Activated B cell treated with CpG ODN at 0.5 μM for 24 hours (primary cell): ENCODE data around the gene MAP7D1. TPM values are rescaled to one million over a fixed set of nuclear protein-coding genes. Genes with fewer than 3 reads are reported as not detected.

Source experiments
- ATAC-seq: fragments of 200-7000 bp; cut with Tn5 transposase; one replicate; pipeline ENCODE4 v1.10.0; 2021; ENCODE audit warnings: low read depth, mild to moderate bottlenecking, moderate library complexity
- CTCF ChIA-PET: fragments of 350-600 bp; sonication (Branson Sonifier 250); formaldehyde crosslinking; loops from one replicate; lab custom pipeline; 2021; ENCODE audit warnings: antibody characterized with exemption; lab: Charles Lee
- POLR2A ChIA-PET: fragments of 350-600 bp; sonication (Branson Sonifier 250); formaldehyde crosslinking; loops from one replicate; lab custom pipeline; 2021; ENCODE audit warnings: antibody characterized with exemption; lab: Charles Lee
- DNase-seq: peaks from one replicate; pipeline ENCODE4 v3.0.0; 2022
- H3K27ac Mint-ChIP-seq: one replicate; pipeline ENCODE4 v1.8.0; 2020; ENCODE audit warnings: mixed read lengths
- H3K27me3 Mint-ChIP-seq: one replicate; pipeline ENCODE4 v1.8.0; 2021; ENCODE audit warnings: mixed read lengths
- H3K36me3 Mint-ChIP-seq: one replicate; pipeline ENCODE4 v1.8.0; 2021; ENCODE audit warnings: low read depth, mixed read lengths
- H3K4me1 Mint-ChIP-seq: one replicate; pipeline ENCODE4 v1.8.0; 2021; ENCODE audit warnings: mixed read lengths
- H3K4me3 Mint-ChIP-seq: one replicate; pipeline ENCODE4 v1.8.0; 2020; ENCODE audit warnings: mild to moderate bottlenecking, mixed read lengths
- H3K9me3 Mint-ChIP-seq: one replicate; pipeline ENCODE4 v1.8.0; 2020; ENCODE audit warnings: mixed read lengths
- intact Hi-C: fragments of 100-400 bp; cut with micrococcal nuclease; formaldehyde crosslinking; loops from one replicate; pipeline ENCODE4 v1.15.1; 2024
- total RNA-seq: library from RNA; stranded (reverse); gene quantifications from 2 replicates; pipeline ENCODE4 v1.2.3, GENCODE V29; 2022
- TF ChIP-seq, protein P1 (sequence below): fragments of 200-600 bp; IDR thresholded peaks from one replicate; pipeline ENCODE4 v1.8.0; 2022; ENCODE audit warnings: antibody characterized with exemption, mild to moderate bottlenecking

Gene MAP7D1
- total RNA-seq, 1 donor from 2014 or later, result 59.9 TPM

DNA sequence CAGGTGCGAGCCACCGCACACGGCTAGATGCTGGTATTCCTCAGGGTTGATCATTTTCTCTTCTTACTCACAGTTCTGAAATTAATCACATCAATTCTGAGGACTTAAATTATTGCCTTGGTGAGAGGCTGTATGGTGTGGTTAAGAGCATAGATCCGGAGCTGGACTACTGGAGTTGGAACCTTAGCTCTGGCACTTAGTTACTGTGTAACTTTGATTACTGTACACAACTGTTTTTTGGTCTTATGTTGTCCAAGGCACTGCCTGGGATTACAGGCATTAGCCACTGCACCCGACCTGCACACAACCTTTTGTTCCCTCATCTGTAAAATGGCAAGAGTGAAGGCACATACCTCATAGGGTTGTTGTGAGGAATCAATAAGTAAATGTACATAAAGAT lies 42.7 kb downstream of the MAP7D1 start:
- ChIA-PET CTCF (no interaction called here), POLR2A (no interaction called here)
- TF ChIP-seq, protein P1, sequence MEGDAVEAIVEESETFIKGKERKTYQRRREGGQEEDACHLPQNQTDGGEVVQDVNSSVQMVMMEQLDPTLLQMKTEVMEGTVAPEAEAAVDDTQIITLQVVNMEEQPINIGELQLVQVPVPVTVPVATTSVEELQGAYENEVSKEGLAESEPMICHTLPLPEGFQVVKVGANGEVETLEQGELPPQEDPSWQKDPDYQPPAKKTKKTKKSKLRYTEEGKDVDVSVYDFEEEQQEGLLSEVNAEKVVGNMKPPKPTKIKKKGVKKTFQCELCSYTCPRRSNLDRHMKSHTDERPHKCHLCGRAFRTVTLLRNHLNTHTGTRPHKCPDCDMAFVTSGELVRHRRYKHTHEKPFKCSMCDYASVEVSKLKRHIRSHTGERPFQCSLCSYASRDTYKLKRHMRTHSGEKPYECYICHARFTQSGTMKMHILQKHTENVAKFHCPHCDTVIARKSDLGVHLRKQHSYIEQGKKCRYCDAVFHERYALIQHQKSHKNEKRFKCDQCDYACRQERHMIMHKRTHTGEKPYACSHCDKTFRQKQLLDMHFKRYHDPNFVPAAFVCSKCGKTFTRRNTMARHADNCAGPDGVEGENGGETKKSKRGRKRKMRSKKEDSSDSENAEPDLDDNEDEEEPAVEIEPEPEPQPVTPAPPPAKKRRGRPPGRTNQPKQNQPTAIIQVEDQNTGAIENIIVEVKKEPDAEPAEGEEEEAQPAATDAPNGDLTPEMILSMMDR, result no peak
- Mint-ChIP-seq H3K27ac (no peak overlapping the region), H3K36me3 (no peaks in the 10 kb centered on the region), H3K4me3 (no peak overlapping the region), H3K27me3 (peaks cover 4% of the 10 kb centered on the region), H3K4me1 (peaks cover 11% of the 10 kb centered on the region), H3K9me3 (no peaks in the 10 kb centered on the region)
- ATAC-seq, result no peak
- intact Hi-C loops, result no loop called here
- DNase-seq, result no peak

DNA sequence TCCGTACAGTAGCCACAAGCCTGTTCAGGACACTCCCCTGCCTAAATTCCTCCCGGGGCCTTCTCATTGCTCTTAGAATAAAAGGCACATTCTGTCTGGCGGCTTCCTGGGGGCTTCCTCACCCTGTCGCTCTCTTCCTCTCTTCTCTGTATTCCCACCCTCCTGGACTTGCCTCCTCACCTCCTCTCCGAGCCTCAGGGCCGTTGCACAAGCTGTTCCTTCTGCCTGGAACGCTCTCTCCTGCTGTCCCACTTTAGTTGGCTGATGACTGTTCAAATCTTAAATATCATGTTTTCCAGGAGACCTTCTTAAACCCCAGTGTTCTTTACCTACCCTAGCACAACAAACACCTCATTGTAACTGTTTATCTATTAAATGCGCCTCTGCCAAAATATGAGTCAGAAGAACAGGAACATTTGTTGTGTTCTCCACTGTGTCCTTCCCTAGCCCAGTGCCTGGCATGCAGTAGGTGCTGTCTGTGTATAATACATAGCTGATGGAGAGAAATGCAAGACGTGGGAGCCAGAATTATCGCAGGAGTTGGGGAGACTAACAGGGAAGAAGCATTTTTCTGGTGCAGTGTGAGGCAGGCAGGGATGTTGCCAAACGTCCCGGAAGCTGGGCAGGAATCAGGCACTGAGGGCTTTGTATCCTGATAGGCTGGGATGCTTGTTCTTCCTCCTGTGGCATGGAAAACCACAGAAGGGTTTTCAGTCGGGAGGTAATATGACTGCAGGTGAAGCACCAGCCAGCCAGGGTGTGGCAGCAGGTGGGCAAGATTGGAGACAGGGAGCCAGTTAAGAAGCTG lies 44.2 kb downstream of the MAP7D1 start:
- DNase-seq (no peak), ATAC-seq (no peak)
- Mint-ChIP-seq H3K36me3 (no peaks in the 10 kb centered on the region), H3K27ac (no peak overlapping the region), H3K9me3 (no peaks in the 10 kb centered on the region), H3K27me3 (peaks cover 4% of the 10 kb centered on the region), H3K4me1 (peaks cover 7% of the 10 kb centered on the region), H3K4me3 (no peak overlapping the region)
- intact Hi-C loops, result no loop called here
- ChIA-PET CTCF (no interaction called here), POLR2A (no interaction called here)
- TF ChIP-seq, protein P1, result no peak

DNA sequence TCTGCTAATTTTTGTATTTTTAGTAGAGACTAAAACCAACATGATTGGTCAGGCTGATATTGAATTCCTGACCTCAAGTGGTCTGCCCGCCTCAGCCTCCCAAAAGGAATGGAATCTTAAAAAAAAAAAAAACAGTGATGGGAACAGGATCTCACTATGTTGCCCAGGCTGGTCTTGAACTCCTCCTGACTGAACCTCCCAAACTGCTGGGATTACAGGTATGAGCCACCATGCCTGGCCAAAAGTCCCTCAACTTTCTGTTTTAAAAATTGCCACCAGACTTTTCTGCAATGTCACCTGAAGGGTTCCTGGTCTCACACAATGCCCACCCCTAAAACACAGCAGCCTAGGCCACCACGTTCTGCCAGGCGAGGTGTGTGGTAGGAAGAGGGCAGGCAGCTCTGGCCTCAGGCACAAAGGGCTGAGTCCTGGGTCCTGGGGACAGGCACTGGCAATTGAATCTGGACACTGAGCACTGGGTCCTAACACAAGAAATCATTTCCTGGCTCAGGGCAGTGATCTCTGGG lies 47.1 kb downstream of the MAP7D1 start:
- POLR2A ChIA-PET, result no interaction called here
- peaks cover 4% of the 10 kb centered on the region for H3K27me3 Mint-ChIP-seq
- TF ChIP-seq, protein P1, result no peak
- no peaks in the 10 kb centered on the region for H3K9me3 Mint-ChIP-seq
- H3K4me1 Mint-ChIP-seq, result peaks cover 11% of the 10 kb centered on the region
- H3K36me3 Mint-ChIP-seq, result no peaks in the 10 kb centered on the region
- ATAC-seq, result no peak
- intact Hi-C loops, result no loop called here
- H3K4me3 Mint-ChIP-seq, result no peak overlapping the region
- CTCF ChIA-PET, result no interaction called here
- no peak for DNase-seq
- H3K27ac Mint-ChIP-seq, result no peak overlapping the region

DNA sequence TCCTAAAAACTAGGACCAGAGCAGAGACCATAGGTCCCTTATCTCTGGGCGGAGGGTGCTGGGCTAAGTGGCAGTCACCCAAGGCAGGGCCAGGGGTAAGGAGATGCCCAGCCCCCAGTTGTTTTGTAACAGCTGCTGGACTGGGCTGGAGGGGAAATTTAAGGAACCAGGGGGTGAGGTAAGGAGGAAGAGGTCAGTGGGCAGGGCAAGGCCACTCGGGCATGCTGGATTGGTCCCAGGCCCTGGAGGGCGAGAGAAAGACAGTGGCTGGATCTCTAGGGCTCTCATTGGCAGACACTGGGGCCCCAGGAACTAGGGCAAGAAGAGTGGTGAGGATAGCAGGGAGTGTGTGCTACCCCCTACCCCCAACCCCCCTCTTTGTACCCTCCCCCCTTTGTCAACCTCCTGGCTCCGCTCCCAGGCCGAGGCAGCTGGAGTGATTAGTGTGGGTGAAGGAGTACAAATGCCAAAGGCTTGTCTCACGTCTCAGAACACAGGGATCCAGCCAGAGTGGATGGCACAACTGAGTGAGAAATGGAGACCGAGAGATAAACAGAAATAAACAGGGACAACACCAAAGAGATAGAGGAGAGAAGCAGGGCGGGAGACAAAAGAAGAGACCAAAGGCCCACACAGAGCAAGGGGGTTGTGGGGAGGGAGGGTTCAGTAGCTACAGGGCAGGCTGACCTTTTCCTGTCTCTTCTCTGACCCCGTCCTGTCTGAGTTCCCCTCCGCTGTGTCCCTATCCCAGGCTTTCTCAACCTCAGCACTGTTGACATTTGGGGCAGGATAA lies 47.8 kb downstream of the MAP7D1 start:
- DNase-seq (no peak), ATAC-seq (no peak)
- intact Hi-C loops, result no loop called here
- Mint-ChIP-seq H3K27ac (no peak overlapping the region), H3K9me3 (no peaks in the 10 kb centered on the region), H3K4me1 (peaks cover 11% of the 10 kb centered on the region), H3K4me3 (no peak overlapping the region), H3K36me3 (no peaks in the 10 kb centered on the region), H3K27me3 (peaks cover 4% of the 10 kb centered on the region)
- ChIA-PET CTCF (no interaction called here), POLR2A (no interaction called here)
- TF ChIP-seq, protein P1, result no peak

DNA sequence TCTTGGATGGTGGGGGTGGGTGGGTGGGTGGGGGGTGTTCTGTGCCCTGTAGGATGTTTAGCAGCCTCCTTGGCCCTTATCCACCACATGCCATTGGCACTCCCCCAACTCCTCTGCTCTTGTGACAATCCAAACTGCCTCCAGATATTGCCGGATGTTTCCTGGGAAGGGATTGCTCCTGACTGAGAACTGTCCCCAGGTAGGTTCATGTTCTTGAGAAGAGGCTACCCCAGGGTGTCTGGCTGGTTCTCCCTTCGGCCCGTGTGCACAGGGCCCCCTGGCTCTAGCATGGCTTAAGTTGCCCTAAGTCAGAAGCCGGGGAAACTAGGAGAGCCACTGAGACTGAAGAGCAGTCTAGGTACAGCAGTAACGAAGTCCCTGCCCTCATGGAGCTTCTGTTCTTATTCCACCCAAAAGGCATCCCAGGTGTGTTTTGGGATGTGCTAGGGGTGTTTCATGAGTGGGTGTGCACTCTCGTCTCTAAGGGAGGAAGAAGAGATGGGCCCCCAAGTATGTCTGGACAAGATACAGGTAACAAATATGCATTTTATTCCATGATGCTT lies 48.5 kb downstream of the MAP7D1 start:
- DNase-seq (no peak), ATAC-seq (no peak)
- H3K27me3 Mint-ChIP-seq, result peaks cover 4% of the 10 kb centered on the region
- CTCF ChIA-PET, result no interaction called here
- no peak overlapping the region for H3K27ac Mint-ChIP-seq
- POLR2A ChIA-PET, result no interaction called here
- intact Hi-C loops, result no loop called here
- H3K4me3 Mint-ChIP-seq, result no peak overlapping the region
- H3K36me3 Mint-ChIP-seq, result no peaks in the 10 kb centered on the region
- peaks cover 11% of the 10 kb centered on the region for H3K4me1 Mint-ChIP-seq
- TF ChIP-seq, protein P1, result no peak
- no peaks in the 10 kb centered on the region for H3K9me3 Mint-ChIP-seq
